Measurements from ENCODE around the gene LRRC27. TPM values are rescaled to one million over a fixed set of nuclear protein-coding genes. Genes with fewer than 3 reads are reported as not detected.
"Not testable (repeated sequence)": the region's sequence is repeated elsewhere in the genome, so short reads cannot be mapped to it uniquely, and the experiment has no call there.

LRRC27 gene
- polyA plus RNA-seq, 1 donor: 33.8 TPM

DNA sequence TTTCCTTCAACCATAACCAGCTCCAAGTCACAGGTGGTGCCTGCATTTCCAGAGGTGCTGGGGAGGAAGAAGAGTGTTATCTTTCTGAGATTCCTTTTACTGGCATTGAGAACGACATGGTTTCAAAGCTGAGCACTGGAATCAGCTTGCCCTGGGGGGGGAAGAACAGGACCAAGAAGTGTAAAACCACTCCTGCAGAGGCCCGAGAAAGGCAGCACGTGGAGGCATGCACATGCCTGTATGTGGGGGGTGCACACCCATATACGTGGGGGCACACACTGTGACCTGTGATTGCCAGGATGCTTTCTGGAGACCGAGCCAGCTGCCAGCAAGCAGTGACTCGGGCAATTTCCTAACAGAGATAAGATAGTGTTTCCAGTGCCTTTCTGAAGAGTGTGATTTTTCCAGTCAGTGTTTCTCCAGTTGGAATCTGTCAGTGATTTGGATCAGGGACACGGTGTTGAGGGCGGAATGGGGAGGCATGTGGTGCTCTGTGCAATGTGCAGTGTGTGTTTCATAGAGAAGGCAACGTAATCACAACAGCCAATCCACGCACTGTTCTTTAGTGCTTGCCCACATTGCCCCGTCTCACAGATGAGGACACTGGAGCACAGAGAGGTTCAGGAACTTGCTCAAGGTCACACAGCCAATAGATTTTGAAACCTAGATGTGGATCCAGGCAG, 4.2 kb downstream of the LRRC27 start:
- no peak for DNase-seq

DNA sequence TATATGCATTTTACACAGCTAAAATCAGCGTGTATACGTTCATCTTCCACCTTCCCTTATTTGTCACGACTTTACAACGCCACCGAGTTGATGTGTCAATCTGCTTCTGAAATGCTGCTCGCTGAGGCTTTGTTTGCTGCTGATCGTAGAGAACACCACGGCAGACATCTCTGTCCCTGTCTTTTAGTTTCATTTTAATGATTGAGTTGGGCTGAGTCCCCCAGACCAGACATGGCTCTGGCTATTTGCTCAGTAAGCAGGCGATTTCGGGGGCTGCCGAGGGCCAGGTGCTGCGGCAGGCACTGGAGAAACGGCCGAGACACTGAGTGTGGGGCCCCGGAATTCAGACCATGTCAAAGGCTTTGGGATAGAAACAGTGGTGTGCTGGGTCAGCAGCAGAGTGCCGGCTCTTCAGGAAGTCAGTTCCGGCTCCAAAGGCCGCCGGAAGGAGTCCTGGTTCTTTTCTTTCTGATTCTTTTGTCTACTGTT, 5.0 kb downstream of the LRRC27 start:
- no peak for DNase-seq

DNA sequence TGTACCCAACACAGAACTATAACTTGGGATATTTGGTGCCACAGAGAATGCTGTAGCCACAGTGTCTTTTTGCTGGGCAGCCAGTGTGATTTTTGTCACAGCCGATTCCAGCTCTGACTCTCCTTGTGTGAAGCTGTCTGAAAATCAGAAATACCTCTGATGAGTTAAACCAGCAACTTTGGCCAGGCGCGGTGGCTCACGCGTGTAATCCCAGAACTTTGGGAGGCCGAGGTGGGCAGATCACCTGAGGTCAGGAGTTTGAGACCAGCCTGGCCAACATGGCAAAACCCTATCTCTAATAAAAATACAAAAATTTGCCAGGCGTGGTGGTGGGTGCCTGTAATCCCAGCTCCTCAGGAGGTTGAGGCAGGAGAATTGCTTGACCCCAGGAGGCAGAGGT, 5.9 kb downstream of the LRRC27 start:
- DNase-seq: not testable (repeated sequence)

DNA sequence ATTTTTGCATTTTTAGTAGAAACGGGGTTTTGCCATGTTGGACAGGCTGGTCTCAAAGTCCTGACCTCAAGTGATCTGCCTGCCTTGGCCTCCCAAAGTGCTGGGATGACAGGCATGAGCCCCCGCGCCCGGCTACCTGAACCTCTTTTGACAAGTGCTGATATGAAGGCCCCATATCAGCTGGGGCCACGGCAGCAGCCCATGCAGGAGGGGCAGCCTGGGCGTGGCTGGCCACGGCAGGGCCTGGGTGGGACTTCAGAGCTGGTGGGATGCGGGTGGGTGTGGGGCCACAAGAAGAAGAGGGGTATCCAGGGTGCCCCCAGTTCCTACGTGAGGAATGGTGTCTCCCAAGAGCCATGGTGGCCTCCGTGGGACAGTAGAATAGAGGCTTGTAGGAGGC, 6.9 kb downstream of the LRRC27 start:
- no peak for DNase-seq

DNA sequence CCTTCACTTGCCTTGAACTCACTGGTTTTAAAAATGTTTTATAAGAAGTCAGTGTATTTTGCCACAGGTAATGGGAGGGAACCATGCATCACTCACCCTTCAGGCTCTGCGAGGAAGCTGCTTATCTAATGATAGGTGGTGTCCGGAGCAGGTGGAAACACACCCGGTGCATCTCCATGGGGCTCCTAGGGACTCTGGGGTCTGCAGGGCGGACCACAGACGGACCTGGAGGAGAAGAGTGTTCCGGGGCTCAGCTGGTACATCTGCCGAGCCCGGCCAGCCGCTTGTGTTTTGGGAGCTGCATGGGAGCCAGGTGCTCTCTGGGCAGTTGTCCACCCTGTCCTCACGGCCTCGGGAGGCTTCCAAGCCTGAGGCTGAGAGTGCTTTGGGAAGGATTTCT, 7.3 kb downstream of the LRRC27 start:
- no peak for DNase-seq

DNA sequence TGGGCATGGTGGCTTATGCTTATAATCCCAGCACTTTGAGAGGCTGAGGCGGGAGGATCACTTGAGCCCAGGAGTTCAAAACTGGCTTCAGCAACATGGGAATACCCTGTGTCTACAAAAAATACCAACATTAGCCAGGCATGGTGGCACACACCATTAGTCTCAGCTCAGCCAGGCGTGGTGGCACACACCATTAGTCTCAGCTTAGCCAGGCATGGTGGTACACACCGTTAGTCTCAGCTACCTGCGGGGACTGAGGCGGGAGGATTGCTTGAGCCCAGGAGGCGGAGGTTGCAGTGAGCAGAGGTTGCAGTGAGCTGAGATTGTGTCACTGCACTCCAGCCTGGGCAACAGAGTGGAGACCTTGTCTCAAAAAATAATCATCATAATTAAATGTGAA, 9.0 kb downstream of the LRRC27 start:
- no peak for DNase-seq

DNA sequence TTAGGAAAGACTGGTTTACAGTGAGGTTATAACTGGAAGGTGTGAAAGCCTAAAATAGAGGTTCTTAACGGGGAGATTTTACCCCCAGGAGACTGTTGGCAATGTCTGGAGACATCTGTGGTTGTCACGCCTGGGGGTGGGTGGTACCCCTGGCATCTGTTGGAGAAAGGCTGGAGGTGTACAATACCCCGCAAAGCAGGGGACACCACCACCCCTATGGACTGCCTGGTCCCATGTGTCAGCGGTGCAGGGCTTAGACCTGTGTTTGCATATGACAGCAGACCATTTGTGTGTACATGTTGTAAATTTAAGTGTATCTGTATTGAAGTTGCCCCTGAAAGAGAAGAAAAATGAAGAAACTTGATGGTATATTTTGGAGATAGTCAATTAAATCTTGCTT, 9.8 kb downstream of the LRRC27 start:
- DNase-seq: no peak

DNA sequence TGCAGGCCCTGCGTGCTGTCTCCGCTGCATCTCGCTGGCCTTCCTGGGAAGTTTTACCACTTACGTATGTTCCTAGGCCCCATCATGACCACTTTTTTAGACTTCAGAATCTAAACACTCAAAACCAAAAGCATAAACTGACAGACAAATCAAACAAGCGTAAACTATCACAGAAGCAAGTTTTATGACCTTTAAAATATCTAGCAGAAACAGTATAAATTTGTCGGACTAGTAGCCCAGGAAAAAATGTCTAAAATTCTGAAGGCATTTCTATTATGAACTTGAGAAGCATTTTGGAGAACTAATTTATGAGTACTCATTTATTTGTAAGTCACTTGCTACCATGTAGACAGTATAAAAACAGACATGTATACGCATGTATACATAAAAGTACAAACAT, 10.6 kb downstream of the LRRC27 start:
- DNase-seq: no peak

DNA sequence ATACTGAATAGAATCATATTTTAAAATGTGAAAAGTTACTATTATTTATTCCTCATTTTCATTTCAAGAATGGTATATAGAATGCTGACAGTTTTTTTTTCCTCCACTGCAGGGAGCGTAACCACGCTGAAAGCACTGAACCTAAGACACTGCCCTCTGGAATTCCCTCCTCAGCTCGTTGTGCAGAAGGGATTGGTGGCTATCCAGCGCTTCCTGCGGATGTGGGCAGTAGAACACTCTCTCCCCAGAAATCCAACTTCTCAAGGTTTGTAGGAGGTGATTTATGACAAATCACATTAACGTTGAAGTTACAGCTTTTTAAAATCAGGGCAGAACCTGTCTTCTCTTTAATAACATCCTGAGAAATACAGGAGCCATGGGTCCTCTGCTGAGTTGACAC, 12.4 kb downstream of the LRRC27 start:
- DNase-seq: no peak

DNA sequence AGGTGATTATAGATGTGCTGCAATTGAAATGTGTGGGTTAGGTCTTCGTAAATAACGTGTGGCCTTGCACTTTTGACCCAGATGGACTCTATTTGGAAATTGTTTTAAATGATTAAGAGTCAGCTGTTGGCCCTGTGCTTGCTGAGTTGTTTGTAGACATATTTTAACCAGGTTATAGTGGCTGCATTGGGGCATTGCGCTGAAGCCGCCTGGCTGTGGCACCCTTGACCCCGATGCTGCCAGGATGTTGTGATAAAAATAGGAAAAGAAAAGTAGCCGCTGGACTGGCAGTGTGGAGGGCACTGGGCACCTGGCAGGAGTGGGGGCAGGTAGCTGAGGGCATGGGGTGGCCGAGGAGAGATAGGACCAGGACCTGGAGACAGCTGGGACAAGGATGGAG, 13.4 kb downstream of the LRRC27 start:
- no peak for DNase-seq

DNA sequence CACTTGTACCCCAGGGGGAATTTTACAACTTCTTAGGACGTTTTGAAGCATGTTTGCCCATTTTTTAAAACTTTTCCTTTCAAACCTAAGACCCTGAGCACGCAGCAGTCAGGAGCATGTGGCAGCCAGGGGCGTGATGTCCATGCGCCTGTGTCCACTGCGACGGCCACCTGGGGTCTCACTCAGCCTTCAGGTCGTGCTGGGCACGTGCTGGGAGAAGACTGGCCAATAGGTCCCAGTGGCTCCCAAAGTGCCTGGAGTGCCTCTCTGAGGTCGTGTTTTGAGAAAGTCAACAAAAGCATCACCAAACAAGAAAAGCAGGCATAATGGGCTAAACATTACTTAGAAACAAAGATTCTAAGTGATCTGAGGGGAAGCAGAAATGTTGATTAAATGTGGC, 14.8 kb downstream of the LRRC27 start:
- no peak for DNase-seq

DNA sequence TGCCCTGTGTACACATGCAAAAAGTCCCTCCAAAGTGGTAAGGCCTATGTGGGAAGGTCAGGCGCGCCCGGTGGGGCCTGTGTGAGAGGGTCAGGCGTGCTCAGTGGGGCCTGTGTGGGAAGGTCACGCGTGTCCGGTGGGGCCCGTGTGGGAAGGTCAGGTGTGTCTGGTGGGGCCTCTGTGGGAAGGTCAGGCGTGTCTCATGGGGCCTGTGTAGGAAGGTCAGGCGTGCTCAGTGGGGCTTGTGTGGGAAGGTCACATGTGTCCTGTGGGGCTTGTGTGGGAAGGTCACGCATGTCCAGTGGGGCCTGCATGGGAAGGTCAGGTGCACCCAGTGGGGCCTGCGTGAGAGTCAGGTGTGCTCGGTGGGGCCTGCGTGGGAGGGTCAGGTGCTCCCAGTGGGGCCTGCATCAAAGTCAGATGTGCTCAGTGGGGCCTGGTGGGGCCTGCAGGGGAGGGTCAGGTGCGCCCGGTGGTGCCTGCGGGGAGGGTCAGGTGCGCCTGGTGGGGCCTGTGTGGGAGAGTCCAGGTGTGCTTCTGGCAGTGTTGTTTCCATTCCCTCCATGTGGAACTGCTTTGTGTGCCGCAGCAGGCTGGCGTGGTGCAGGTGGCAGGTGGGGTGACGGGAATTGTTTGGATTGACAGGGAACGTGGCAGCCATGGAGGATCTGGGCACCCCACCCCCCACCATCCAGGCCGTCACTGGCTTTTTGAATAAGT, 15.4 kb downstream of the LRRC27 start:
- DNase-seq: no peak

DNA sequence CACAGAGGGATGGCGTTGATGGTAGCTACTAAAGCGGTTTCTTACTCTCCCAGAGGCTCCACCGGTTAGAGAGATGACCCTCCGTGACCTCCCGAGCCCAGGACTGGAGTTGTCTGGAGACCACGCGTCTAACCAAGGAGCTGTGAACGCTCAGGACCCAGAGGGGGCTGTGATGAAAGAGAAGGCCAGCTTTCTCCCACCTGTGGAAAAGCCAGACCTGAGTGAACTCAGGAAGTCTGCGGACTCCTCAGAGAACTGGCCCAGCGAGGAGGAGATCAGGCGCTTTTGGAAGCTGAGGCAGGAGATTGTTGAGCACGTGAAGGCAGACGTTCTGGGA, 15.9 kb downstream of the LRRC27 start:
- no peak for DNase-seq

DNA sequence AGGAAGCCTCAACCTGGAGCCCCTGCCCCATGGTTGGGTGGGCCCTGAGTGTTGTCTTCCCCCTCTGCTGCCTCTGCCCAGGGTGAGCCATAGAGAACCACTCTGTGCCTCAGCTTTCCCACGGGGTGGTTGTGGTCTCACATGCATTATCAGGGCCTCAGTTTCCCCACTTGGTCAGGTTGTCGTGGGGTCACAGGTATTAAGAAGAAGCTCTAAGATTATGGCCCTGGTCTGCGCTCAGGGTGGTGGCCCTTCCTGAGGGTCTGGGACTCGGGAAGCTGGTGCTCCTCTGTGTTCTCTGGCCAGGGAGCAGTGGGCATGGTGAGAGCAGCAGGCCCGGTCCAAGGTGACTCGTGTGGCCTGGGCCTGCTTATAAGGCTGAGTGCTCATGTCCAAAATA, 17.8 kb downstream of the LRRC27 start:
- DNase-seq: no peak

DNA sequence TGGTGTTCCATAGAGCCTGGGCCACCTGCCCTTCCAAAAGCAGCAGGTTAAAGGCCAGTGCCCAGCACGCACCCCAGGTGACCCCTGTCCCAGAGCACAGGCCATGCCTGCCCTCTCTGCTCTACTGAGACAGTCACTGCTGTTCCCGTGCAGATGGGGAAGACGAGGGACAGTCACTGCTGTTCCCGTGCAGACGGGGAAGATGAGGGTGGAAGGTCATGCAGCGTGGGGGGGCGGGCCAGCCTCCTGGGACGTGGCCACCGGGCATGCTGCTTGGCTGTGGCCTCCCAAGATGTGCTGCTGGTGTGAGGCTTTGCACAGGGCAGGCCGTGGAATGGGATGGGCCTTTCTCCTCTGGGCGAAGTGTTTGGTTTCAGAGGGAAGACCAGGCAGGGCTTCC, 18.4 kb downstream of the LRRC27 start:
- DNase-seq: no peak

DNA sequence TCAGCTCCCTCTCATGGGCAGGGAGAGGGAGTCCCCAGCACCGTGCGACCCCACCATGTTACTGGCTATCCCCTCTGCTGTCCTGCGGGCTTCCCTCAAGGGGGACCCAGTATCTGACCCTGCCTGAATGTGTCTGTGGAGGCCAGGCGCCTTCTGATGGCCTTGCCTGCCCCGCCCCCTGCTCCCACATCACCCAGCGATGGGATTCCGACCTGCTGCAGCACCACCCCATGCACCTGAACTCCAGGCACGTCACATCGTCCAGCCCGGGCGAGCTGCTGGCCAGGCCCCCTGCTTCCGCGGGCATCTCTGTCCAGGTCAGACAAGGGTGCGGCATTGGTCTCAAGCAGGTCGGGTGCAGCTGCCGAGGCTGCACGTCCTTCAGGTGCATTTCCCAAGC, 19.0 kb downstream of the LRRC27 start:
- no peak for DNase-seq

DNA sequence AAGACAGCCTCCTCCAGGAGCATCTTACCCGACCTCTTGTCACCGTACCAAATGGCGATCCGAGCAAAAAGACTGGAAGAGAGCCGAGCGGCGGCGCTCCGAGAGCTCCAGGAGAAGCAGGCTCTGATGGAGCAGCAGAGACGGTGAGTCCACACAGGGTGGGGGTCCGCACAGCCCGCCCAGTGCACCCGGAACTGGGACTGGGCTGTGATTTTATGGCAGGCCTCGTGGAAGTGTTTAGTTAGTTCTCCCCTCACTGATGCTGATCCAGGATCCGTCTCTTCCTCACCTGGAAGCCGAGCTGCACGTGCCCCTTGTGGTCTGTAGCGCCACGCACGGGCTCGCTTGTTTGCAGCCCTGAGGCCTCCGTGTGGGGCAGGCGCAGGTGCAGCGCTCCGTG, 19.6 kb downstream of the LRRC27 start:
- DNase-seq: no peak

DNA sequence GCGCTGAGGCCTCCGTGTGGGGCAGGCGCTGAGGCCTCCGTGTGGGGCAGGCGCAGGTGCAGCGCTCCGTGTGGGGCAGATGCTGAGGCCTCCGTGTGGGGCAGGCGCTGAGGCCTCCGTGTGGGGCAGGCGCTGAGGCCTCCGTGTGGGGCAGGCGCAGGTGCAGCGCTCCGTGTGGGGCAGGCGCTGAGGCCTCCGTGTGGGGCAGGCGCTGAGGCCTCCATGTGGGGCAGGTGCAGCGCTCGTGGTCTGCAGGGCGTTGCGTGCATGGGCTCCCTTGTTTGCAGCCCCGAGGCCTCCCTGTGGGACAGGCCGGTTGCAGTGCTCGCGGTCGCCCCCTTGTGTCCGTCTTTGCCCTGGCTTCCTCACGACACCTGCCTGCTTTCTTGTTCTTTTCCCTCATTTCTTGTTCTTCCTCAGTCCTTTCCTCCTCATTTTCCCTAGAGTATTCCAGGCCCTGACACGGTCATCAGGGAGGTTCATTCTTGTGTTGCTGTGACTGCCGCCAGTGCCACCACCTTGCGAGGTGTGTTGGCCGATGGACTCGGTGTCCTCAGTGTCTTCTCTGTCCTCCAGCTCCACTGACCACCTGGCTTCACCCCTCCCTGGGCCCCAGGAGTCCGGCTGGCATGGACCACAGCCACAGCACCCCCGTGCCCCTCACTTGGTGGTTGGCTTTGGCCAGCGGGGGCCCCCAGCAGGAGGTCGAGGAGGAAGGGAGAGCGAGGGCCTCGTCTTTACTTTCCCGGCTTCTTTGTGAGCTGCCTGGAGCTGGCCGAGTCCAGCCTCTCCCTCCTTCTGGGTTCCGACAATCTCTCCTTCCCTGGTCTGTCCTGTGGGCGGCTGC, 20.7 kb downstream of the LRRC27 start:
- not testable (repeated sequence) for DNase-seq

DNA sequence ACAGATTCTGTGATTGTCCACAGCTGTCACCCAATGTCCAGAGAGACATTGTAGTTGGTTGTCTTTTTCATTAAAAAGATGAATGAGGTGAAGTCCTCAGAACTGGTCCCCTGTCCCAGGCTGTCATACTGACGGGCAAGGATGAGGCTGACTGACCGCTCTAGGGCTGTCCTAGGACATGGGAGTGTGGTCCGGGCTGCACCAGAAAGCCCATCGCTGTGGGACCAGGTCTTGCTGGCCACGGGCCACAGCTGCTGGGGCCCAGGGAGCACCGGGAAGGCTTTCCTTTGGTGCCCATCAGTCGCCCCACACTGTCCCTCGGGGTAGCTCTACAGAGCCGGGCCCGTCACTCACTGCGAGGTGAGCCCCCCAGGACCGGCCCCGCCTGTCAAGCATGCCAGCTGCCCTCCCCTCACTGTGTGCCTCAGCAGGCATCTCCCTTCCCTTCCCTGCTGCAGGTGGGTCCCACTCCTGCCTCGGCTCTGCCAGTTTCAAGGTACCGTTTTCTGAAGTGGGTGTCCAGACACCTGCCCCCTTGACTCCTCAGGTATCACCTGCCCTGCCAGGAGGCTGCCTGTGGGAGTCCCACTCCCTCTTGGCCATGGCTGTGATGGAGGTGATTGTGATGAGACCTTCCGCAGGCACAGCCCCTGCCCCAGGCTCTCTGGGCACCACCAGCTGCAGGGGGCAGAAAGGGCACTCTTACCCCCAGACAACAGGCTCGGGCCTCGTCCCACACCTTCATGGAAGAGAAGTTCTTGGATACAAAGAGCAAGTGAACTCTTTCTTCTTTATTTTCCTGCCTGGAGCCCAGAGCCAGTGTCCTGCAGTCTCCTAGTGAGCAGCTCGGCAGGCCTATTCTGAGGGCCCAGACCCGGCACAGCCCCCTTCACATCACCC, 21.7 kb downstream of the LRRC27 start:
- no peak for DNase-seq

DNA sequence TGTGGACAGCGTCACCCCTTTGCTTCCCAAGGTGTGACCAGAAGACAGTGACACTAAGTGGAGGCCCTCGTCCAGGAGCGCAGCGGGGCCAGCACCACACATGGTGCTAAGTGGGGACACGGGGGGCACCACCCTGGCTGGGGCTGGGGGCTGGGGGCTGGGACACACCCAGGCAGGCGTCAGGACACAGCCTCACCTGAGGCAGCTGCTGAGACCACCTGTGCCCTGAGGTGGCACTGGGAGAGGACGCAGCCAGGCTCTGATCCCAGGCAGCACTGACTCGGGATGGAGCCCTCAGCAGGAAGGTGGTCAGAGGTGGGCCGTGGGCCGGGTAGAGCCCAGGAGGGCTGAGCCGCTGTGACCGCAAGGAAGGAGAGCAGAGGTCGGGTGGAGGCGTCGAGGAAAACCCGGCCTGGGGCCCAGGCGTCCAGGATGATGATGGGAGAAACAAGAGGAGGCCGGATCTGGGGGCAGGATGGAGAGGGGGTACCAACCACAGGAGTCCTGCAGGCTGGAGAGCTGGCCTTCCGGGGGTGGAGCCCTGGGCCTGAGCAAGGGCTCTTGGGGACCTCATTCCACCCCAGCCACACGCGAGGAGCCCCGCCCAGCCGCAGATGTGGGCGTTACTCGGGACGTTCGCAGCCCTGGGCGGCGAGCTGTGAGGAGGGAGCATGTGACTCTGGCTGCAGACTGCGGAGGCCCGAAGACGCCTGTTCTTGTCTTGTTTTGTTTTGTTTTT, 22.5 kb downstream of the LRRC27 start:
- DNase-seq: no peak

DNA sequence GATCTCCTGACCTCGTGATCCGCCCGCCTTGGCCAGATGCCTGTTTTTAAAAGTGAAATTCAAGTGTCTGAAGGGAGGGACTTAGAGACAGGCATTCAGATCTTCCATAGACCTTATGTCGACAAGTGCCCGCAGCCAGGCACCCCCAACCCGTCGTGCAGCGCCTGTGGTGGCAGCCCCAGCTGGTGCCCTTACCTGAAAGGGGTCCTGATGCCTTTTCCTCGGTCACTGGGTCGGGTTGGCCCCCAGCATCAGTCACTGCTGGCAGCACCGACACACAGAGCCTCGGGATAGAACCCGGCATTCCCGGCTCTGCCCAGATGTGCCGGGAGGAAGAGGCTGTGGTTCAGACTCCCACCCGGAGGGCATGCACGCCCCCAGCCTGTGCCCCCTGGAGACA, 23.3 kb downstream of the LRRC27 start:
- DNase-seq: no peak
